H9 (cell line): Measurements from ENCODE around the gene ATPAF1. TPM values are rescaled to one million over a fixed set of nuclear protein-coding genes. Genes with fewer than 3 reads are reported as not detected.

Experiments used
- DNase-seq: peaks from one replicate; pipeline ENCODE4 v3.0.0-alpha.2; 2017
- H2AFZ ChIP-seq: one replicate; pipeline ENCODE4 v1.6.1; 2013; ENCODE audit warnings: mild to moderate bottlenecking, low read length, control low read depth, moderate library complexity
- H2AK5ac ChIP-seq: 2 replicates; pipeline ENCODE4 v1.6.1; 2013; ENCODE audit warnings: low read length, control low read depth, mixed read lengths; ENCODE audit not compliant: insufficient read length
- H2BK120ac ChIP-seq: one replicate; pipeline ENCODE4 v1.6.1; 2013; ENCODE audit warnings: low read depth, mild to moderate bottlenecking, low read length, control low read depth, inconsistent platforms; ENCODE audit not compliant: poor library complexity, severe bottlenecking
- H2BK12ac ChIP-seq: 2 replicates; pipeline ENCODE4 v1.6.1; 2013; ENCODE audit warnings: low read length, control low read depth, mixed read lengths, low read depth; ENCODE audit not compliant: insufficient read length
- H2BK15ac ChIP-seq: 2 replicates; pipeline ENCODE4 v1.6.1; 2013; ENCODE audit warnings: low read depth, low read length, control low read depth
- H2BK20ac ChIP-seq: one replicate; pipeline ENCODE4 v1.6.1; 2013; ENCODE audit warnings: low read depth, mild to moderate bottlenecking, low read length, control low read depth, inconsistent platforms; ENCODE audit not compliant: poor library complexity, severe bottlenecking
- H2BK5ac ChIP-seq: 2 replicates; pipeline ENCODE4 v1.6.1; 2013; ENCODE audit warnings: low read length, control low read depth, mixed read lengths; ENCODE audit not compliant: insufficient read length
- H3K14ac ChIP-seq: 2 replicates; pipeline ENCODE4 v1.6.1; 2013; ENCODE audit warnings: low read length, control low read depth; ENCODE audit not compliant: insufficient read depth
- H3K18ac ChIP-seq: 2 replicates; pipeline ENCODE4 v1.6.1; 2013; ENCODE audit warnings: low read depth, mild to moderate bottlenecking, mixed read lengths, low read length, control low read depth; ENCODE audit not compliant: insufficient read length
- H3K23ac ChIP-seq: 2 replicates; pipeline ENCODE4 v1.6.1; 2013; ENCODE audit warnings: low read length, control low read depth, mixed read lengths, low read depth; ENCODE audit not compliant: insufficient read length
- H3K23me2 ChIP-seq: 2 replicates; pipeline ENCODE4 v1.6.1; 2013; ENCODE audit warnings: low read depth, mild to moderate bottlenecking, mixed read lengths, low read length, control low read depth; ENCODE audit not compliant: insufficient read length, poor library complexity, severe bottlenecking
- H3K27ac ChIP-seq: 2 replicates; pipeline ENCODE4 v1.5.1; 2013; ENCODE audit warnings: low read length, control low read depth, mixed read lengths, low read depth; ENCODE audit not compliant: insufficient read length
- H3K27me3 ChIP-seq: 2 replicates; pipeline ENCODE4 v1.6.1; 2013; ENCODE audit warnings: low read length, control low read depth, inconsistent platforms; ENCODE audit not compliant: insufficient read depth
- H3K4ac ChIP-seq: 2 replicates; pipeline ENCODE4 v1.6.1; 2013; ENCODE audit warnings: low read depth, mild to moderate bottlenecking, control low read depth, inconsistent platforms, low read length, moderate library complexity
- H3K4me1 ChIP-seq: 2 replicates; pipeline ENCODE4 v1.6.1; 2013; ENCODE audit warnings: low read length, control low read depth, inconsistent platforms; ENCODE audit not compliant: insufficient read depth
- H3K4me2 ChIP-seq: 2 replicates; pipeline ENCODE4 v1.6.1; 2013; ENCODE audit warnings: low read length, control low read depth, mixed read lengths; ENCODE audit not compliant: insufficient read length, insufficient read depth
- H3K56ac ChIP-seq: 2 replicates; pipeline ENCODE4 v1.6.1; 2013; ENCODE audit warnings: low read depth, mild to moderate bottlenecking, mixed read lengths, low read length, control low read depth; ENCODE audit not compliant: insufficient read length
- H3K79me1 ChIP-seq: 2 replicates; pipeline ENCODE4 v1.6.1; 2013; ENCODE audit warnings: low read depth, mild to moderate bottlenecking, moderate library complexity, low read length, control low read depth, inconsistent platforms; ENCODE audit not compliant: insufficient read depth, poor library complexity, severe bottlenecking
- H3K79me2 ChIP-seq: 2 replicates; pipeline ENCODE4 v1.6.1; 2013; ENCODE audit warnings: low read length, control low read depth, inconsistent platforms; ENCODE audit not compliant: insufficient read depth
- H3K9ac ChIP-seq: 2 replicates; pipeline ENCODE4 v1.6.1; 2013; ENCODE audit warnings: low read length, control low read depth, mixed read lengths; ENCODE audit not compliant: insufficient read length; ENCODE audit errors: extremely low read depth
- H3K9me3 ChIP-seq: one replicate; pipeline ENCODE4 v1.6.1; 2013; ENCODE audit warnings: low read depth, low read length, inconsistent platforms; ENCODE audit not compliant: control insufficient read depth
- H3T11ph ChIP-seq: one replicate; pipeline ENCODE4 v1.6.1; 2013; ENCODE audit warnings: mild to moderate bottlenecking, low read length, control low read depth, inconsistent platforms
- H4K20me1 ChIP-seq: one replicate; pipeline ENCODE4 v1.6.1; 2013; ENCODE audit not compliant: control insufficient read depth, insufficient read length, insufficient read depth
- H4K5ac ChIP-seq: 2 replicates; pipeline ENCODE4 v1.6.1; 2013; ENCODE audit warnings: low read depth, mild to moderate bottlenecking, mixed read lengths, low read length, control low read depth; ENCODE audit not compliant: insufficient read length
- H4K8ac ChIP-seq: replicated peaks from 2 replicates; pipeline ENCODE4 v1.6.1; 2013; ENCODE audit warnings: low read length, control low read depth, mixed read lengths, low read depth; ENCODE audit not compliant: insufficient read length
- H4K91ac ChIP-seq: 2 replicates; pipeline ENCODE4 v1.6.1; 2013; ENCODE audit warnings: low read depth, mild to moderate bottlenecking, moderate library complexity, mixed read lengths, low read length, control low read depth; ENCODE audit not compliant: insufficient read length
- H3K27ac Mint-ChIP-seq, 3 experiments: 2 replicates in 2 of 3; 3 replicates in 1 of 3; pipeline ENCODE4 v1.8.0; 2020 to 2021; ENCODE audit warnings: mixed read lengths in 3 of 3, mild to moderate bottlenecking in 1 of 3, moderate library complexity in 1 of 3
- H3K27me3 Mint-ChIP-seq: 2 replicates; pipeline ENCODE4 v1.8.0; 2021; ENCODE audit warnings: low read depth, mild to moderate bottlenecking, moderate library complexity, mixed read lengths
- H3K36me3 Mint-ChIP-seq, 3 experiments: 2 replicates in 2 of 3; 3 replicates in 1 of 3; pipeline ENCODE4 v1.8.0; 2020 to 2021; ENCODE audit warnings: low read depth in 3 of 3, mixed read lengths in 3 of 3; ENCODE audit not compliant: insufficient read depth in 1 of 3
- H3K4me1 Mint-ChIP-seq, 2 experiments: 2 replicates each; pipeline ENCODE4 v1.8.0; 2020; ENCODE audit warnings: mixed read lengths in 2 of 2
- H3K4me3 Mint-ChIP-seq, 2 experiments: 2 replicates in 1 of 2; 3 replicates in 1 of 2; pipeline ENCODE4 v1.8.0; 2020 to 2021; ENCODE audit warnings: mild to moderate bottlenecking in 2 of 2, mixed read lengths in 2 of 2, moderate library complexity in 1 of 2
- H3K9me3 Mint-ChIP-seq, 2 experiments: 2 replicates in 1 of 2; 3 replicates in 1 of 2; pipeline ENCODE4 v1.8.0; 2020; ENCODE audit warnings: mild to moderate bottlenecking in 2 of 2, mixed read lengths in 2 of 2, moderate library complexity in 1 of 2
- CTCF ChIP-seq: fragments of 200-600 bp; sonication (generic); conservative IDR thresholded peaks from 3 replicates; pipeline ENCODE4 v1.8.0; 2021; ENCODE audit warnings: antibody characterized with exemption, mild to moderate bottlenecking
- WGBS: extraction: QIAGEN DNeasy Blood & Tissue Kit; methylation state at CpG from one replicate; pipeline ENCODE4 v1.1.7; 2013; ENCODE audit warnings: missing lambda C conversion rate, low lambda C conversion rate, mixed read lengths; ENCODE audit not compliant: insufficient read length; ENCODE audit errors: extremely low coverage; 5-methylcytosine and 5-hydroxymethylcytosine counted together
- total RNA-seq: library from RNA; stranded (reverse); gene quantifications from 2 replicates; pipeline ENCODE4 v1.2.1, GENCODE V29; 2021

The ATPAF1 gene
- total RNA-seq, 1 experiment from 2014 or later = 57.3 TPM

- Histone ChIP-seq H4K91ac (no peak overlapping the region), H2BK15ac (no peak overlapping the region), H2BK12ac (no peak overlapping the region), H3K4ac (no peak overlapping the region), H3K9ac (no peak overlapping the region), H2BK120ac (no peak overlapping the region), H3K27ac (no peak overlapping the region), H3K4me1 (no peaks in the 10 kb centered on the region), H3K79me2 (no peaks in the 10 kb centered on the region), H3K23ac (no peak overlapping the region), H2AK5ac (no peak overlapping the region), H2BK20ac (no peak overlapping the region), H3K56ac (no peak overlapping the region), H3K23me2 (no peaks in the 10 kb centered on the region), H2BK5ac (no peak overlapping the region), H3T11ph (no peak overlapping the region), H3K27me3 (no peaks in the 10 kb centered on the region), H3K18ac (no peak overlapping the region), H3K79me1 (no peaks in the 10 kb centered on the region), H4K8ac (no peak overlapping the region), H4K5ac (no peak overlapping the region), H4K20me1 (no peaks in the 10 kb centered on the region), H3K4me2 (no peak overlapping the region), H3K9me3 (no peaks in the 10 kb centered on the region), H3K14ac (no peak overlapping the region), H2AFZ (no peak overlapping the region)
- H3K27me3 Mint-ChIP-seq = no peaks in the 10 kb centered on the region
- H3K4me3 Mint-ChIP-seq = no peak overlapping the region
- DNase-seq = no peak
- no peaks in the 10 kb centered on the region for H3K4me1 Mint-ChIP-seq
- no peak overlapping the region; a peak in 1 of 7 replicates for H3K27ac Mint-ChIP-seq
- TF ChIP-seq CTCF = no peak
- peaks cover 3 to 10% of the 10 kb centered on the region in 2 experiments; a peak in 3 of 5 replicates for H3K9me3 Mint-ChIP-seq
- WGBS = no CpG with 5 or more reads among the region's 1 CpG
- H3K36me3 Mint-ChIP-seq = peaks cover 35 to 72% (median 57%) of the 10 kb centered on the region in 3 experiments
Measured at GRCh38 chr1:46654012-46654411, 14.2 kb downstream of the ATPAF1 start.
